Upper lobe of right lung (tissue), 1 donor: Measurements from ENCODE around the gene STING1. TPM values are rescaled to one million over a fixed set of nuclear protein-coding genes. Genes with fewer than 3 reads are reported as not detected.
"Not testable (repeated sequence)": the region's sequence is repeated elsewhere in the genome, so short reads cannot be mapped to it uniquely, and the experiment has no call there.

Experiments
- ATAC-seq: fragments of 200-7000 bp; cut with Tn5 transposase; one replicate; pipeline ENCODE4 v1.9.1; 2020; ENCODE audit warnings: mild to moderate bottlenecking, moderate library complexity
- DNase-seq: peaks from one replicate; pipeline ENCODE4 v3.0.0-alpha.2; 2020
- H3K27ac ChIP-seq: fragments of 200-600 bp; one replicate; pipeline ENCODE4 v1.8.0; 2022
- H3K27me3 ChIP-seq: fragments of 200-600 bp; one replicate; pipeline ENCODE4 v1.8.0; 2022; ENCODE audit warnings: mild to moderate bottlenecking
- H3K36me3 ChIP-seq: fragments of 200-600 bp; one replicate; pipeline ENCODE4 v1.8.0; 2022
- H3K4me1 ChIP-seq: fragments of 200-600 bp; one replicate; pipeline ENCODE4 v1.8.0; 2022
- H3K4me3 ChIP-seq: fragments of 200-600 bp; one replicate; pipeline ENCODE4 v1.8.0; 2022; ENCODE audit warnings: mild to moderate bottlenecking
- H3K9me3 ChIP-seq: fragments of 200-600 bp; one replicate; pipeline ENCODE4 v1.8.0; 2022
- CTCF ChIP-seq: fragments of 200-600 bp; IDR thresholded peaks from one replicate; pipeline ENCODE4 v1.8.0; 2022; ENCODE audit warnings: antibody characterized with exemption
- intact Hi-C: fragments of 100-400 bp; cut with DNase I; formaldehyde crosslinking; loops from one replicate; pipeline ENCODE4 v1.11.0; 2022
- total RNA-seq: library from RNA; stranded (reverse); fragmentation: NEBNext Ultra II Directional; extraction: Animal tissue kit (Norgen Biotek cat#: 25700); gene quantifications from one replicate; pipeline ENCODE4 v1.2.1, GENCODE V29; 2021
- donor health status: DM: no; HTN: yes; CAD: no; lungs with severe emphysema.

Gene STING1
- total RNA-seq, 1 donor from 2014 or later = 102 TPM

- no peak overlapping the region for H3K27ac ChIP-seq
- peak; percentile 68 for ATAC-seq
These were observed 37.0 kb downstream of the STING1 start for GRCh38 chr5:139445325-139446170.

GRCh38 chr5:139443831-139444453 lies 38.6 kb downstream of the STING1 start:
- H3K27me3 ChIP-seq = no peaks in the 10 kb centered on the region
- intact Hi-C loops = no loop called here
- H3K9me3 ChIP-seq = no peaks in the 10 kb centered on the region
- H3K36me3 ChIP-seq = no peaks in the 10 kb centered on the region
- DNase-seq (peak; percentile 7), ATAC-seq (no peak)
- H3K27ac ChIP-seq = no peak overlapping the region
- H3K4me3 ChIP-seq = no peak overlapping the region
- no peak for TF ChIP-seq CTCF
- no peaks in the 10 kb centered on the region for H3K4me1 ChIP-seq

More at GRCh38 chr5:139445325-139446170, 37.0 kb downstream of the STING1 start:
- intact Hi-C loops = no loop called here
- Histone ChIP-seq H3K4me1 (no peaks in the 10 kb centered on the region), H3K9me3 (no peaks in the 10 kb centered on the region), H3K27me3 (no peaks in the 10 kb centered on the region), H3K36me3 (no peaks in the 10 kb centered on the region), H3K4me3 (no peak overlapping the region)
- TF ChIP-seq CTCF = no peak
- DNase-seq = peak; percentile 30

- intact Hi-C loops, H3K36me3 ChIP-seq, H3K9me3 ChIP-seq, ATAC-seq, H3K4me1 ChIP-seq, H3K4me3 ChIP-seq, H3K27ac ChIP-seq, H3K27me3 ChIP-seq: not testable (repeated sequence)
- DNase-seq = peak; percentile 52
These were observed 42.1 kb downstream of the STING1 start for GRCh38 chr5:139440416-139440815.

GRCh38 chr5:139439013-139439903 lies 43.3 kb downstream of the STING1 start, which contains the start of gene DNAJC18:
Gene DNAJC18 (minus strand): TSS chr5:139439525. CDS start chr5:139439445, 80 bp downstream.
- no peaks in the 10 kb centered on the region for H3K9me3 ChIP-seq
- H3K4me1 ChIP-seq = no peaks in the 10 kb centered on the region
- peak within 1 kb of the TSS; percentile 97 for H3K27ac ChIP-seq
- DNase-seq (peak; percentile 98), ATAC-seq (peak; percentile 99)
- H3K4me3 ChIP-seq = peak within 1 kb of the TSS; percentile 99
- no peak for TF ChIP-seq CTCF
- H3K27me3 ChIP-seq = no peaks in the 10 kb centered on the region
- intact Hi-C loops = no loop called here
- H3K36me3 ChIP-seq = no peaks in the 10 kb centered on the region

- no peak for TF ChIP-seq CTCF
- peak overlapping the region; percentile 99 for H3K4me3 ChIP-seq
- no peaks in the 10 kb centered on the region for H3K9me3 ChIP-seq
- H3K4me1 ChIP-seq = no peaks in the 10 kb centered on the region
- DNase-seq (no peak), ATAC-seq (no peak)
- peak overlapping the region; percentile 97 for H3K27ac ChIP-seq
- intact Hi-C loops = no loop called here
- H3K36me3 ChIP-seq = no peaks in the 10 kb centered on the region
- H3K27me3 ChIP-seq = no peaks in the 10 kb centered on the region
These were observed 43.9 kb downstream of the STING1 start for GRCh38 chr5:139438707-139439012.
